ENCODE measurements around the gene CHST8. TPM values are rescaled to one million over a fixed set of nuclear protein-coding genes. Genes with fewer than 3 reads are reported as not detected.

CHST8 gene
- total and polyA plus RNA-seq, 4 donors: 0.05 to 0.07 TPM; not detected in 2

- Histone ChIP-seq H3K27me3 (ENCODE audit: control insufficient read depth in 4 of 4, insufficient read depth in 4 of 4, low read length in 3 of 4) (no peaks in the 10 kb centered on the region), H3K4me1 (ENCODE audit: control insufficient read depth in 4 of 4, insufficient read depth in 4 of 4, low read length in 3 of 4) (peaks cover 0 to 7% (median 3%) of the 10 kb centered on the region in 4 donors), H3K4me3 (ENCODE audit: low read depth in 1 of 3, low read length in 3 of 3) (no peak overlapping the region), H3K27ac (ENCODE audit: low read depth in 1 of 2, low read length in 2 of 2) (no peak overlapping the region), H3K9me3 (ENCODE audit: control insufficient read depth in 4 of 4, low read length in 3 of 4) (no peaks in the 10 kb centered on the region), H3K36me3 (ENCODE audit: control insufficient read depth in 4 of 4, insufficient read depth in 3 of 4, low read depth in 1 of 4, low read length in 3 of 4) (no peaks in the 10 kb centered on the region), H3K9ac (ENCODE audit: low read depth in 1 of 2, low read length in 2 of 2) (no peak overlapping the region)
- DNase-seq (ENCODE audit: low spot score): no peak
- no peak for TF ChIP-seq FOXA1 (IDR thresholded peaks at IDR 0.05)
- WGBS: 94% methylated on average over 23 of the region's 23 CpGs
These were observed 151.1 kb downstream of the CHST8 start for GRCh38 chr19:33772858-33773180.

- H3K27me3 ChIP-seq (ENCODE audit: control insufficient read depth in 4 of 4, insufficient read depth in 4 of 4, low read length in 3 of 4): no peaks in the 10 kb centered on the region
- TF ChIP-seq CTCF (IDR thresholded peaks at IDR 0.05; ENCODE audit: low read depth, low read length, missing input control): no peak
- TF ChIP-seq SP1 (IDR thresholded peaks at IDR 0.05): no peak
- no peak for TF ChIP-seq ZBTB33 (IDR thresholded peaks at IDR 0.05)
- TF ChIP-seq EGR1 (IDR thresholded peaks at IDR 0.05; ENCODE audit: low read depth in 2 of 2): no peak
- TF ChIP-seq ATF3 (IDR thresholded peaks at IDR 0.05): no peak
- TF ChIP-seq RXRA (IDR thresholded peaks at IDR 0.05): no peak
- no peak for TF ChIP-seq HNF4A (conservative IDR thresholded peaks at IDR 0.05)
- no peak for TF ChIP-seq RAD21 (IDR thresholded peaks at IDR 0.05)
- no peak for TF ChIP-seq HNF4G (IDR thresholded peaks at IDR 0.05)
- no peak for TF ChIP-seq FOXA2 (IDR thresholded peaks at IDR 0.05)
- no peaks in the 10 kb centered on the region for H3K9me3 ChIP-seq (ENCODE audit: control insufficient read depth in 4 of 4, low read length in 3 of 4)
- H3K9ac ChIP-seq (ENCODE audit: low read depth in 1 of 2, low read length in 2 of 2): no peak overlapping the region
- no peak for DNase-seq (ENCODE audit: low spot score)
- H3K4me1 ChIP-seq (ENCODE audit: control insufficient read depth in 4 of 4, insufficient read depth in 4 of 4, low read length in 3 of 4): peaks cover 0 to 16% (median 8%) of the 10 kb centered on the region in 4 donors
- no peak overlapping the region for H3K27ac ChIP-seq (ENCODE audit: low read depth in 1 of 2, low read length in 2 of 2)
- no peak overlapping the region for H3K4me3 ChIP-seq (ENCODE audit: low read depth in 1 of 3, low read length in 3 of 3)
- WGBS: 51% methylated on average over 6 of the region's 6 CpGs
- no peaks in the 10 kb centered on the region for H3K36me3 ChIP-seq (ENCODE audit: control insufficient read depth in 4 of 4, insufficient read depth in 3 of 4, low read depth in 1 of 4, low read length in 3 of 4)
These were observed 152.2 kb downstream of the CHST8 start for GRCh38 chr19:33773704-33774624.

GRCh38 chr19:33774751-33775150, 153.0 kb downstream of the CHST8 start:
- H3K4me3 ChIP-seq (ENCODE audit: low read depth in 1 of 3, low read length in 3 of 3): no peak overlapping the region
- no peaks in the 10 kb centered on the region for H3K36me3 ChIP-seq (ENCODE audit: control insufficient read depth in 4 of 4, insufficient read depth in 3 of 4, low read depth in 1 of 4, low read length in 3 of 4)
- no peak for DNase-seq (ENCODE audit: low spot score)
- H3K4me1 ChIP-seq (ENCODE audit: control insufficient read depth in 4 of 4, insufficient read depth in 4 of 4, low read length in 3 of 4): peaks cover 0 to 20% (median 8%) of the 10 kb centered on the region in 4 donors
- no peaks in the 10 kb centered on the region for H3K27me3 ChIP-seq (ENCODE audit: control insufficient read depth in 4 of 4, insufficient read depth in 4 of 4, low read length in 3 of 4)
- WGBS: 70% methylated on average over 6 of the region's 6 CpGs
- H3K9ac ChIP-seq (ENCODE audit: low read depth in 1 of 2, low read length in 2 of 2): no peak overlapping the region
- no peaks in the 10 kb centered on the region for H3K9me3 ChIP-seq (ENCODE audit: control insufficient read depth in 4 of 4, low read length in 3 of 4)
- H3K27ac ChIP-seq (ENCODE audit: low read depth in 1 of 2, low read length in 2 of 2): no peak overlapping the region
- TF ChIP-seq GABPA (IDR thresholded peaks at IDR 0.05 in 1 of 2, conservative IDR thresholded peaks at IDR 0.05 in 1 of 2): no peak
- TF ChIP-seq FOXA2 (IDR thresholded peaks at IDR 0.05): no peak
- TF ChIP-seq HNF4A (conservative IDR thresholded peaks at IDR 0.05): no peak
- no peak for TF ChIP-seq CTCF (IDR thresholded peaks at IDR 0.05; ENCODE audit: low read depth, low read length, missing input control)
- TF ChIP-seq ZBTB33 (IDR thresholded peaks at IDR 0.05): no peak
- no peak for TF ChIP-seq MAX (IDR thresholded peaks at IDR 0.05)
- TF ChIP-seq FOXA1 (IDR thresholded peaks at IDR 0.05): no peak
- TF ChIP-seq TAF1 (conservative IDR thresholded peaks at IDR 0.05): no peak
- TF ChIP-seq SP1 (IDR thresholded peaks at IDR 0.05): no peak
- no peak for TF ChIP-seq HNF4G (IDR thresholded peaks at IDR 0.05)
- no peak for TF ChIP-seq RAD21 (IDR thresholded peaks at IDR 0.05)
- TF ChIP-seq ATF3 (IDR thresholded peaks at IDR 0.05): no peak
- no peak for TF ChIP-seq NR2F2 (IDR thresholded peaks at IDR 0.05)
- no peak for TF ChIP-seq EGR1 (IDR thresholded peaks at IDR 0.05; ENCODE audit: low read depth in 2 of 2)
- TF ChIP-seq YY1 (IDR thresholded peaks at IDR 0.05): no peak
- no peak for TF ChIP-seq JUND (IDR thresholded peaks at IDR 0.05)
